B cell (primary cell): ENCODE measurements around the gene ST6GALNAC3. TPM values are rescaled to one million over a fixed set of nuclear protein-coding genes. Genes with fewer than 3 reads are reported as not detected.

ENCODE experiments used
- ATAC-seq: fragments of 200-7000 bp; cut with Tn5 transposase; one replicate; pipeline ENCODE4 v1.10.0; 2021; ENCODE audit warnings: low read depth, mild to moderate bottlenecking, moderate number of reproducible peaks, moderate library complexity
- CTCF ChIA-PET: fragments of 350-600 bp; sonication (Branson Sonifier 250); formaldehyde crosslinking; loops from one replicate; lab custom pipeline; 2021; ENCODE audit warnings: antibody characterized with exemption, inconsistent platforms; lab: Charles Lee
- POLR2A ChIA-PET: fragments of 350-600 bp; sonication (Branson Sonifier 250); formaldehyde crosslinking; loops from one replicate; lab custom pipeline; 2021; ENCODE audit warnings: antibody characterized with exemption; lab: Charles Lee
- DNase-seq: peaks from one replicate; pipeline ENCODE4 v3.0.0; 2013
- H2AFZ ChIP-seq: 2 replicates; pipeline ENCODE4 v1.6.1; 2012; ENCODE audit warnings: mild to moderate bottlenecking, low read depth, low read length; ENCODE audit not compliant: insufficient read depth, poor library complexity, severe bottlenecking
- H3K27ac ChIP-seq, 2 donors: 1 replicate in 1 of 2; 2 replicates in 1 of 2; pipeline ENCODE4 v1.5.1; 2012 to 2013; ENCODE audit warnings: low read length in 2 of 2, mild to moderate bottlenecking in 2 of 2, moderate library complexity in 1 of 2
- H3K27me3 ChIP-seq, 4 experiments: fragments of 200-600 bp in 1 of 4; sonication (generic) in 1 of 4; replicated peaks in 1 of 4; 1 replicate in 2 of 4; 2 replicates in 2 of 4; pipeline versions ENCODE4 v1.6.1 to v1.7.0; 2013 to 2016; ENCODE audit warnings: low read length in 3 of 4, mild to moderate bottlenecking in 2 of 4, mixed read lengths in 1 of 4, moderate library complexity in 1 of 4; ENCODE audit not compliant: insufficient read depth in 4 of 4, control insufficient read depth in 3 of 4; ENCODE audit errors: control extremely low read depth in 1 of 4
- H3K36me3 ChIP-seq, 2 experiments: replicated peaks in 1 of 2; 1 replicate in 1 of 2; 2 replicates in 1 of 2; pipeline versions ENCODE4 v1.6.1 to v1.7.1; 2013; ENCODE audit warnings: low read length in 1 of 2; ENCODE audit not compliant: insufficient read depth in 2 of 2, control insufficient read depth in 1 of 2; ENCODE audit errors: control extremely low read depth in 1 of 2, extremely low read depth in 1 of 2
- H3K4me1 ChIP-seq, 2 donors: fragments of 200-600 bp in 1 of 2; sonication (generic) in 1 of 2; 1 replicate in 1 of 2; 2 replicates in 1 of 2; pipeline versions ENCODE4 v1.5.1 to v1.6.1; 2013 to 2017; ENCODE audit warnings: low read length in 2 of 2; ENCODE audit not compliant: control insufficient read depth in 2 of 2, insufficient read depth in 2 of 2
- H3K4me2 ChIP-seq: replicated peaks from 2 replicates; pipeline ENCODE3; 2012; ENCODE audit warnings: mild to moderate bottlenecking, low read depth, low read length; ENCODE audit not compliant: poor library complexity, severe bottlenecking
- H3K4me3 ChIP-seq, 5 experiments: fragments of 200-600 bp in 1 of 5; sonication (generic) in 1 of 5; 1 replicate in 3 of 5; 2 replicates in 2 of 5; pipeline versions ENCODE4 v1.5.1 to v1.7.0; 2011 to 2016; ENCODE audit warnings: low read length in 4 of 5, mild to moderate bottlenecking in 4 of 5, low read depth in 2 of 5, control low read depth in 1 of 5, moderate library complexity in 1 of 5; ENCODE audit not compliant: insufficient read depth in 1 of 5; ENCODE audit errors: control extremely low read depth in 1 of 5, extremely low read depth in 1 of 5
- H3K79me2 ChIP-seq: fragments of 200-600 bp; sonication (generic); one replicate; pipeline ENCODE4 v1.6.0; 2016; ENCODE audit warnings: low read length; ENCODE audit not compliant: control insufficient read depth, insufficient read depth
- H3K9ac ChIP-seq: fragments of 200-600 bp; sonication (generic); 2 replicates; pipeline ENCODE4 v1.6.1; 2017; ENCODE audit warnings: mild to moderate bottlenecking, low read length, moderate library complexity
- H3K9me3 ChIP-seq, 3 donors: one replicate each; pipeline versions ENCODE4 v1.6.1 to v1.7.1; 2013; ENCODE audit warnings: low read length in 2 of 3; ENCODE audit not compliant: control insufficient read depth in 2 of 3, insufficient read depth in 1 of 3; ENCODE audit errors: control extremely low read depth in 1 of 3
- H4K20me1 ChIP-seq: 2 replicates; pipeline ENCODE4 v1.6.0; 2012; ENCODE audit warnings: mild to moderate bottlenecking, low read length; ENCODE audit not compliant: insufficient read depth, control insufficient read depth, poor library complexity, severe bottlenecking
- H3K27ac Mint-ChIP-seq: one replicate; pipeline ENCODE4 v1.8.0; 2021; ENCODE audit warnings: mixed read lengths
- H3K27me3 Mint-ChIP-seq: one replicate; pipeline ENCODE4 v1.8.0; 2021; ENCODE audit warnings: mixed read lengths
- H3K4me1 Mint-ChIP-seq: one replicate; pipeline ENCODE4 v1.8.0; 2021; ENCODE audit warnings: mixed read lengths
- H3K4me3 Mint-ChIP-seq: one replicate; pipeline ENCODE4 v1.8.0; 2021; ENCODE audit warnings: mixed read lengths
- H3K9me3 Mint-ChIP-seq: one replicate; pipeline ENCODE4 v1.8.0; 2022; ENCODE audit warnings: mixed read lengths; ENCODE audit not compliant: insufficient read depth
- EZH2 ChIP-seq: IDR thresholded peaks from 2 replicates; pipeline ENCODE4 v1.6.1; 2012; ENCODE audit warnings: borderline replicate concordance, low read depth, mild to moderate bottlenecking, moderate library complexity, low read length; ENCODE audit not compliant: insufficient read depth, poor library complexity, severe bottlenecking
- WGBS: methylation state at CpG from one replicate; pipeline ENCODE4 v1.1.5; 2013; ENCODE audit warnings: missing lambda C conversion rate; ENCODE audit not compliant: insufficient coverage; 5-methylcytosine and 5-hydroxymethylcytosine counted together
- intact Hi-C: fragments of 100-400 bp; cut with micrococcal nuclease; formaldehyde crosslinking; loops from one replicate; pipeline ENCODE4 v1.10.0; 2022
- polyA plus RNA-seq: library from polyadenylated mRNA; depleted of rRNA; stranded (reverse); fragments of >200 nt; gene quantifications from 2 replicates; pipeline ENCODE4 v1.2.3, GENCODE V29; 2012
- total RNA-seq, 2 donors: library from RNA; stranded (reverse); fragments of 120-200 nt in 1 of 2; gene quantifications; 1 replicate in 1 of 2; 2 replicates in 1 of 2; pipeline versions ENCODE4 v1.2.3 to v1.2.4, GENCODE V29; 2013 to 2022
- TF ChIP-seq, protein P1 (sequence below): fragments of 200-600 bp; IDR thresholded peaks from one replicate; pipeline ENCODE4 v1.8.0; 2022; ENCODE audit warnings: antibody characterized with exemption, mild to moderate bottlenecking

The ST6GALNAC3 gene
- total and polyA plus RNA-seq, 2 donors (not counting 1 experiment from before 2014, with no cell fraction given), result 3.0 to 17.3 TPM

DNA sequence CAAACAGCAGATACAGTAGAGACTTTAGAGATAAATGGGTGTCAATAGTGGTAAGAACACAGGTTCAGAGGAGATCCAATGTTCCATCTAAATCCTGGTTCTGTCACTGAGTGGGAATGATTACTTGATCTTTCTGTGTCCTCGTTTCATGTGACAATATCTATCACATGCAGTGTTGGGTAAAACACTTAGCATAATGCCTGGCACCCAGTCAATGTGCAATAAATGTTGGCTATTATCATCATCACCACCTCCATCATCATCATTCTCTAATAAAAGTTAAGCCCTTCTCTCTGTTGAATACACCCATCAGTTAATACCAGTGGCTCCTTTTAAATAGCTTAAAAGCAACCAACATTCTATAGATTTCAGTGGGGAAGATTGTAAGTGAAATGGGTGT lies 184.7 kb downstream of the ST6GALNAC3 start:
- Histone ChIP-seq H3K9ac (no peak overlapping the region), H3K36me3 (no peaks in the 10 kb centered on the region), H3K79me2 (no peaks in the 10 kb centered on the region), H3K27ac (no peak overlapping the region), H3K4me2 (no peak overlapping the region), H2AFZ (no peak overlapping the region), H3K4me1 (peaks cover 0 to 7% of the 10 kb centered on the region in 2 donors), H3K9me3 (peaks cover 0 to 1% (median 0%) of the 10 kb centered on the region in 3 donors), H3K4me3 (no peak overlapping the region), H3K27me3 (no peaks in the 10 kb centered on the region), H4K20me1 (no peaks in the 10 kb centered on the region)
- Mint-ChIP-seq H3K27me3 (no peaks in the 10 kb centered on the region), H3K4me3 (no peak overlapping the region), H3K4me1 (peaks cover 16% of the 10 kb centered on the region), H3K9me3 (no peaks in the 10 kb centered on the region), H3K27ac (no peak overlapping the region)
- CTCF ChIA-PET, result no interaction called here
- TF ChIP-seq EZH2, result no peak
- TF ChIP-seq, protein P1, sequence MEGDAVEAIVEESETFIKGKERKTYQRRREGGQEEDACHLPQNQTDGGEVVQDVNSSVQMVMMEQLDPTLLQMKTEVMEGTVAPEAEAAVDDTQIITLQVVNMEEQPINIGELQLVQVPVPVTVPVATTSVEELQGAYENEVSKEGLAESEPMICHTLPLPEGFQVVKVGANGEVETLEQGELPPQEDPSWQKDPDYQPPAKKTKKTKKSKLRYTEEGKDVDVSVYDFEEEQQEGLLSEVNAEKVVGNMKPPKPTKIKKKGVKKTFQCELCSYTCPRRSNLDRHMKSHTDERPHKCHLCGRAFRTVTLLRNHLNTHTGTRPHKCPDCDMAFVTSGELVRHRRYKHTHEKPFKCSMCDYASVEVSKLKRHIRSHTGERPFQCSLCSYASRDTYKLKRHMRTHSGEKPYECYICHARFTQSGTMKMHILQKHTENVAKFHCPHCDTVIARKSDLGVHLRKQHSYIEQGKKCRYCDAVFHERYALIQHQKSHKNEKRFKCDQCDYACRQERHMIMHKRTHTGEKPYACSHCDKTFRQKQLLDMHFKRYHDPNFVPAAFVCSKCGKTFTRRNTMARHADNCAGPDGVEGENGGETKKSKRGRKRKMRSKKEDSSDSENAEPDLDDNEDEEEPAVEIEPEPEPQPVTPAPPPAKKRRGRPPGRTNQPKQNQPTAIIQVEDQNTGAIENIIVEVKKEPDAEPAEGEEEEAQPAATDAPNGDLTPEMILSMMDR, result no peak
- intact Hi-C loops, result no loop called here
- POLR2A ChIA-PET, result interaction anchor here (0.6 kb wide), 1 partner anchor 171 kb away, joined by 3 read pairs; no protein-coding TSS in a partner anchor
- no CpG with 5 or more reads among the region's 1 CpG for WGBS
- DNase-seq (no peak), ATAC-seq (no peak)

DNA sequence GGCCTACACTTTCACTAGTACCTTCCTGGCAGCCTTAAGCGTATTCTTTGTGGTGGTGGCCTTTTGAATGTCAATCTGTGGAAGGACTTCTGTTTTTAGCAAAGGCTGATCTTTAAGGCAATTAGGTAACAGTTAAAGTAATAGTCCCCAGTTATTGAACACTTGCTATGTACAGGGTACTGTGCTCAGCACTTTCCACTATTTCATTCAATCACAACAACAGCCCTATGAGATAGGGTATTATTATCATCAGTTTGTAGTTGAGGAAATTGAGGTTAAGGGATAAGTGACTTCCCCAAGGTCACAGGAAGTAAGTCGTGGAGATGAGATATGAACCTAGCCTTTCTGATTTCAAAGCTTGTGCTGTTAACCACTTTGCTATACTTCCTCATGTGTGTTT lies 185.7 kb downstream of the ST6GALNAC3 start:
- Histone ChIP-seq H3K9me3 (peaks cover 0 to under 1% (median 0%) of the 10 kb centered on the region in 3 donors), H2AFZ (no peak overlapping the region), H3K9ac (no peak overlapping the region), H3K36me3 (no peaks in the 10 kb centered on the region), H3K4me2 (peak overlapping the region; percentile 6), H3K27me3 (no peaks in the 10 kb centered on the region), H3K4me1 (peaks cover 0 to 7% of the 10 kb centered on the region in 2 donors), H3K27ac (no peak overlapping the region), H4K20me1 (no peaks in the 10 kb centered on the region), H3K79me2 (no peaks in the 10 kb centered on the region), H3K4me3 (no peak overlapping the region)
- H3K9me3 Mint-ChIP-seq, result no peaks in the 10 kb centered on the region
- no peak overlapping the region for H3K4me3 Mint-ChIP-seq
- peaks cover 16% of the 10 kb centered on the region for H3K4me1 Mint-ChIP-seq
- intact Hi-C loops, result no loop called here
- CTCF ChIA-PET, result no interaction called here
- DNase-seq, result no peak
- no CpG with 5 or more reads among the region's 2 CpGs for WGBS
- ATAC-seq, result no peak
- POLR2A ChIA-PET, result no interaction called here
- no peak overlapping the region for H3K27ac Mint-ChIP-seq
- H3K27me3 Mint-ChIP-seq, result no peaks in the 10 kb centered on the region
- TF ChIP-seq, protein P1, result no peak
- TF ChIP-seq EZH2, result no peak
